Karpas-422 (cell line): ENCODE measurements around the gene IGSF11. TPM values are rescaled to one million over a fixed set of nuclear protein-coding genes. Genes with fewer than 3 reads are reported as not detected.
A peak's percentile ranks its signal among the peaks of the same experiment; 100 is the strongest.

Experiments
- DNase-seq: peaks from one replicate; pipeline ENCODE4 v3.0.0-alpha.2; 2015
- H2AFZ ChIP-seq: fragments of 200-600 bp; sonication (generic); 2 replicates; pipeline ENCODE4 v1.6.1; 2014; ENCODE audit warnings: antibody characterized with exemption, low read length, mixed read lengths
- H3K27ac ChIP-seq: fragments of 200-600 bp; sonication (generic); 2 replicates; pipeline ENCODE4 v1.5.1; 2014; ENCODE audit warnings: mild to moderate bottlenecking, low read length, moderate library complexity
- H3K27me3 ChIP-seq: fragments of 200-600 bp; sonication (generic); 2 replicates; pipeline ENCODE4 v1.6.1; 2014; ENCODE audit warnings: low read length, mixed read lengths
- H3K36me3 ChIP-seq: fragments of 200-600 bp; sonication (generic); 2 replicates; pipeline ENCODE4 v1.6.1; 2014; ENCODE audit warnings: low read length, mixed read lengths; ENCODE audit not compliant: insufficient read depth
- H3K4me1 ChIP-seq: fragments of 200-600 bp; sonication (generic); 2 replicates; pipeline ENCODE4 v1.6.1; 2014; ENCODE audit warnings: mild to moderate bottlenecking, low read length, mixed read lengths
- H3K4me2 ChIP-seq: fragments of 200-600 bp; sonication (generic); 2 replicates; pipeline ENCODE4 v1.6.1; 2014; ENCODE audit warnings: low read length, low read depth, mild to moderate bottlenecking; ENCODE audit not compliant: poor library complexity, severe bottlenecking
- H3K4me3 ChIP-seq: fragments of 200-600 bp; sonication (generic); 2 replicates; pipeline ENCODE4 v1.5.1; 2014; ENCODE audit warnings: mild to moderate bottlenecking, antibody characterized with exemption, low read length, mixed read lengths
- H3K79me2 ChIP-seq: fragments of 200-600 bp; sonication (generic); 2 replicates; pipeline ENCODE4 v1.6.1; 2014; ENCODE audit warnings: mild to moderate bottlenecking, low read length, mixed read lengths
- H3K9ac ChIP-seq: fragments of 200-600 bp; sonication (generic); 2 replicates; pipeline ENCODE4 v1.6.0; 2014; ENCODE audit warnings: low read length
- H3K9me2 ChIP-seq: fragments of 200-600 bp; sonication (generic), shearing (Covaris generic); replicated peaks from 2 replicates; pipeline ENCODE4 v1.6.0; 2014; ENCODE audit warnings: mild to moderate bottlenecking, low read length, moderate library complexity; ENCODE audit not compliant: insufficient read depth
- H3K9me3 ChIP-seq: fragments of 300-700, 200-600 bp; sonication (generic); 2 replicates; pipeline ENCODE4 v1.6.1; 2014; ENCODE audit warnings: low read length, mixed read lengths
- H4K20me1 ChIP-seq: fragments of 200-600 bp; sonication (generic); 2 replicates; pipeline ENCODE4 v1.6.1; 2014; ENCODE audit warnings: mild to moderate bottlenecking, antibody characterized with exemption, low read length, low read depth; ENCODE audit not compliant: insufficient read depth
- total RNA-seq: library from RNA; depleted of rRNA; stranded (reverse); fragments of >200 nt; shearing (Covaris generic); gene quantifications from 2 replicates; pipeline ENCODE4 v1.2.3, GENCODE V29; 2014; ENCODE audit warnings: low replicate concordance

Gene IGSF11
- total RNA-seq, 1 experiment from 2014 or later: not detected

DNA sequence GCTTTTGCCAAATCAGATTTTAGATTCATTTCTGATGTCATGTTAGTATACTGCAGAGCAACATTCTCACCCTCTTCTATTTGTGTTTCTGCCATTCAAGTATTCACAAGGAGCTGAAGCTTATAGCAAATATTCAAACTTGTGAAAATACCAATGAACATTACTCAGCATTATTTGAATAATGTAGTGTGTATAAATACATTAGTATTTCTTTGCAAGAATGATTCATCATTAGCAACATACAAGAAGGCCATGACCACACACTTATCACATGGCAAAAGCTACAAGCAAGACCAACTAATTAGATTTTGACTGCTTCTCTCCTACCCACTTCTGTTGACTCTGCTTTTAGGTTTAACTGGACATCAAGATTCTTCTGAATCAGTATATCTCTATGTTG is 124.9 kb downstream of the IGSF11 start:
- no peak overlapping the region for H3K4me2 ChIP-seq
- no peaks in the 10 kb centered on the region; the same call in 1 of the 2 replicates for H3K27me3 ChIP-seq
- H3K9ac ChIP-seq: no peak overlapping the region
- no peak overlapping the region for H3K27ac ChIP-seq
- H3K9me2 ChIP-seq: no peaks in the 10 kb centered on the region
- H4K20me1 ChIP-seq: no peaks in the 10 kb centered on the region
- H3K36me3 ChIP-seq: no peaks in the 10 kb centered on the region
- no peaks in the 10 kb centered on the region for H3K4me1 ChIP-seq
- H2AFZ ChIP-seq: no peak overlapping the region
- H3K79me2 ChIP-seq: no peaks in the 10 kb centered on the region
- H3K4me3 ChIP-seq: no peak overlapping the region
- no peaks in the 10 kb centered on the region for H3K9me3 ChIP-seq
- no peak for DNase-seq

DNA sequence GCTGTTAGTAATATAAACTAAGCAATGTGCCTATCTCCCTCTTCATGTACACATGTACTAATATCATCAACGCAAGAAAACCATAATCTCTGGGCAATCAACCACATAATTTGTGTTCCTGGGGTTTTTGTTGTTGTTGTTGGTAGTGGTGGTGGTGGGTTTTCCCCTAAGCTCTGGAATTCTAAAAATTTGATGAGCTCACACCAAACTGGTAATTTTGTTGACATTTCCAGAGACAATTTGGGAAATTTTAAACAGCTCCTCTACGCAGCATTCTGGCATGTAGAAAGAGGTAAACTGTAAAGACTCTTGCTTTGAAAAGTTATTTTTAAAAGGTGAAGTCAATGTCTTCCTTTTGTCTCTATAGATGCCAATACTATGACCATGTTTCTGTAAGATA is 126.7 kb downstream of the IGSF11 start:
- Histone ChIP-seq H3K79me2 (no peaks in the 10 kb centered on the region), H3K27ac (no peak overlapping the region), H3K4me2 (no peak overlapping the region), H3K9me3 (no peaks in the 10 kb centered on the region), H3K4me1 (no peaks in the 10 kb centered on the region), H3K36me3 (no peaks in the 10 kb centered on the region), H3K27me3 (no peaks in the 10 kb centered on the region; the same call in 1 of the 2 replicates), H2AFZ (no peak overlapping the region), H3K9ac (no peak overlapping the region), H3K9me2 (no peaks in the 10 kb centered on the region), H3K4me3 (no peak overlapping the region), H4K20me1 (no peaks in the 10 kb centered on the region)
- DNase-seq: no peak

DNA sequence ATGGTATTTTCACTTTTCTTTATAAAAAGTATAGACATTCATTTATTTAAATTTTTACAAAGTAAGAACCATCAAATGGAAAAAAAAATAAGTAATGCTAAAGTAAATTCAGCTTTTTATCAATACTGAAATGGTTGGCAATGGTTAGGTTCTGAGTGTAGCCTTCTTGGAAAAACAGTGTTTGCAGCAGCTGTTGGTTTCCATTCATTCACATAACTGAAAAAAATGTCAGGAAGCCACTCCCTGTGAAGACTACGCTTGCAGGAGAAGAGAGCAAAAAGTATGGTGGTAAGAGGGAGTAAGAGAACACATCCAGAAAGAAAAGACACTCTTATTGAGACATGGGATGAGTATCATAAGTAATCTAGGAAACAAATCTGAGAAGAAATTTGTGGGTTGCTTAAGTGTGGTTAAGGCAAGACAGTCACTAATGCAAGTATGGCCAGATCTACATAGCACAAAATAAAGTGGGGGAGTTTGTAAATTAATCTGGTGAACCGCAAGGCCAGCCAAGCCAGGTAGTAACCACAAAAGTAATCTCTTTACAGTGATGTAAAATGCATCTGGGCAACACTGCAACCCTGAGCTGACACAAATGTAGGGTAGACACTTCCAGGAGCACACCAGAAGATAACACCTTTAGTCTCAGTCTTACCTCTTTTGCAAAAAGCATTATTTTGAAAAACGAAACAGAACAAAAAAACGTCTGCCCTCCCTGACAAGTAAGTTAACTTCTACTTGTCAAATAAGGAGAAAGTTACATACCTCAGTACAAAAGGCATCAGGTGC is 133.7 kb downstream of the IGSF11 start:
- Histone ChIP-seq H3K9me3 (no peaks in the 10 kb centered on the region), H3K9me2 (no peaks in the 10 kb centered on the region), H3K79me2 (no peaks in the 10 kb centered on the region), H3K27me3 (no peaks in the 10 kb centered on the region; the same call in 1 of the 2 replicates), H4K20me1 (no peaks in the 10 kb centered on the region), H3K36me3 (no peaks in the 10 kb centered on the region), H3K27ac (no peak overlapping the region), H3K4me1 (no peaks in the 10 kb centered on the region), H3K4me2 (no peak overlapping the region), H3K9ac (no peak overlapping the region), H3K4me3 (no peak overlapping the region), H2AFZ (no peak overlapping the region)
- DNase-seq: no peak

DNA sequence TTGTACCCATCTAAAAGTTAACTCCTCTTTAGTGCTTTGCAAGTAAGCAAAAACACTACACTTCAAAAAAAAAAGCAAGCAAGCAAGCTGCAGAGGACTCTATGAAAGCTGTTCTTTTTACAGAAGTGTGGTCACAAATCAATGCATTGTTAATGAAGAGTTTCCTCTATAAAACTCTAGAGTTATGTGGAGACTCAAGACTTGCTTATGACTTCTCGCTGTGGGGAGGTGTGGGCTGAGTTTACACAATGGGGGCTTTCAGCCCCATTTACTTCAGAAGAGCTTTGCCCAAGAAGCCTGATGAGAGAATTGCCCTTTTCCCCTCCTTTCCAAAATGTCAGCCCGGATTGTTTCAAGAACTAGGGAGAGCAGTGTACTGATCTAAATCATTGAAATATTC is 144.4 kb downstream of the IGSF11 start:
- H3K4me2 ChIP-seq: no peak overlapping the region
- no peaks in the 10 kb centered on the region for H3K4me1 ChIP-seq
- H3K27ac ChIP-seq: no peak overlapping the region
- H3K79me2 ChIP-seq: no peaks in the 10 kb centered on the region
- H3K9me3 ChIP-seq: no peaks in the 10 kb centered on the region
- no peak for DNase-seq
- no peak overlapping the region for H2AFZ ChIP-seq
- H3K9ac ChIP-seq: no peak overlapping the region
- no peak overlapping the region for H3K4me3 ChIP-seq
- no peaks in the 10 kb centered on the region for H3K9me2 ChIP-seq
- H4K20me1 ChIP-seq: no peaks in the 10 kb centered on the region
- no peaks in the 10 kb centered on the region for H3K27me3 ChIP-seq
- H3K36me3 ChIP-seq: no peaks in the 10 kb centered on the region

DNA sequence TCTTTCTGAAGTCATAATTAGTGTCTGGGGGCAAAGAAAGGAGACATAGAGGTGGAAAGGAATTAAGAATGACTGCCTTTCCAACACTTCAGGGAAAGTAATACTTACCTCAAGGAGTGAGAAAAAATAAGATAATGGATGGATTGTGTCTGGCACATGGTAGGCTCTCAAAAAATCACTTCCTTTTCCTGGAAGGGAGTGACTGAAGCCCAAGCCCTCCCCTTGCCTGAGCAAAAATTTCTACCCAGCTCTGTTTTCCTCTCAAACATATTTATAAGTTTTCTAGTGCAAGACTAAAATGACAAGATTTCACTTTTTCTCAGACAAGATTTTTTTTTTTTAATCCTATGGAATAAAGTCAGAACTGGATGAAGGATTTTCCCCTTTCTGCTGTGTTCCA is 145.0 kb downstream of the IGSF11 start:
- Histone ChIP-seq H4K20me1 (no peaks in the 10 kb centered on the region), H3K9me3 (no peaks in the 10 kb centered on the region), H3K4me1 (no peaks in the 10 kb centered on the region), H3K9me2 (no peaks in the 10 kb centered on the region), H3K27ac (no peak overlapping the region), H3K4me3 (no peak overlapping the region), H3K36me3 (no peaks in the 10 kb centered on the region), H3K9ac (no peak overlapping the region), H3K79me2 (no peaks in the 10 kb centered on the region), H3K4me2 (no peak overlapping the region), H2AFZ (no peak overlapping the region), H3K27me3 (no peaks in the 10 kb centered on the region)
- DNase-seq: no peak

DNA sequence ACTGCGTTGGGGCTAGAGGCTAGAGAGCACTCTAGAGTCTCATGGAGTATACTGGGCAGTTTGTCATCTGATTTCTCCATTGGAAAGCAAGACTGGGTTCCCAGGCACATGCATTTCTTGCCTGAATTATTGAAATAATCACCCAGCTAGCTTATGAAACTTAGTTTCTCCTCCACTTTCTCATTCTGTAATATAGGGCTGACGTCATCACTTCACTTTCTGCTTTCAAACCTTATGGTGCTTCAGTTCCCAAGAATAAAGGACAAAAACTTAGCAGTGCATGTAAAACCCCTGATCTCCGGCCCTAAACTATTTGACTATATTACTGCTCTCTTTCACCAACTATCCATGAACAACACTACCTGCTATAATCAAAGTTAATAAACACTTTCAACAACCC is 147.9 kb downstream of the IGSF11 start:
- H3K9me2 ChIP-seq: no peaks in the 10 kb centered on the region
- no peak overlapping the region for H3K4me2 ChIP-seq
- no peaks in the 10 kb centered on the region for H3K36me3 ChIP-seq
- no peaks in the 10 kb centered on the region for H4K20me1 ChIP-seq
- H3K9me3 ChIP-seq: no peaks in the 10 kb centered on the region
- no peak for DNase-seq
- no peaks in the 10 kb centered on the region for H3K27me3 ChIP-seq
- H2AFZ ChIP-seq: no peak overlapping the region
- no peak overlapping the region for H3K27ac ChIP-seq
- no peaks in the 10 kb centered on the region for H3K4me1 ChIP-seq
- H3K4me3 ChIP-seq: no peak overlapping the region
- H3K9ac ChIP-seq: no peak overlapping the region
- no peaks in the 10 kb centered on the region for H3K79me2 ChIP-seq

DNA sequence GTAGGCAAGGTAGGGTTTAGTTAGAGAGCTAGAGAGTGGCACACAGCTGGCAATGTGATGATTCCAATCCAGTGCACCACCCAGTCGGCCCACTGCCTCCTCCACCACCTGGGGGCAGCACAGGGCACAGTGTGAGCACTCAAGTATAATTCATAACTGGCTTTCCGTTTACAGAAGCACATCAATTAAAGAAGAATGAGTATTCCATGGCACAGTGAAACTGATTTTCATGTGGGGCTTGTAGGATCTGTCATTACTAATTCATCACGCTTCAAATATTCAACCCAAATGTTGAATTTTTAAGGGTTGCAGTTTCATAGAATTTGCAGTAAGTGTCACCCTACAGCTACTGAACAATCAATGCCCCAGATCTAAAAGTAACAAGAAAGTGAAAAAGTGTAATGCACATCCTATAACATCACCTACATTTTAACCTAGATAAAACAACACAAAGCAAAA is 149.9 kb downstream of the IGSF11 start:
- no peaks in the 10 kb centered on the region for H3K9me2 ChIP-seq

DNA sequence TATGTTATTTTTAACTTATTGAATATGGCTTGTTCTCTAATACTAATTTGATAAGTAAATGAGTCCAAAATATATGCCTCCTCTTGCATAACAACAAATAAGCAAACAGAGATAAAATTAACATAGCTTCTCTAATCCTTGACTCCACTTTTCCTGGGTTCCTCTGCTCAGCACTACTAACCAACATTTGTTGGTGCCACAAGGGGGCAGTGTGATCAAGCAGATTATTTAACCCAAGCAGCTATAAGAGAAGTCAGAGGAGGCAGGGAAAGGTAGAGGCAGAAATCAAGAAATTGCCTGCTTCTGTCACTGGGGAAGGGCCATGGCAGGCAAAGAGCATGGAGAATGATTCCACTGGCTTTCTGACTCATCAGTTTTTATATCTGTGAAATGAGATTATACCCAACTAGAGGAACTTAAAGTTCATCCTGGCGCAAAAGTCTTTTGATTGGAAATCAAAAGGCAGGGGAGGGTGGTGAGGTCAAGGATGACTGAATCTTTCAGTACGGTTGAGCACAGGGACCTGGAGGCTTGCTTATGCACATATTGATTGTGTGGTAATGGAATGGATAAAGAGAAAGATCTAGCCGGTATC is 152.2 kb downstream of the IGSF11 start:
- peak; percentile 87 for DNase-seq
- Histone ChIP-seq H3K27ac (no peak overlapping the region), H3K9me3 (no peaks in the 10 kb centered on the region), H4K20me1 (no peaks in the 10 kb centered on the region), H3K9ac (no peak overlapping the region), H3K4me3 (no peak overlapping the region), H3K4me1 (no peaks in the 10 kb centered on the region), H3K4me2 (no peak overlapping the region), H3K36me3 (no peaks in the 10 kb centered on the region), H3K79me2 (no peaks in the 10 kb centered on the region), H3K9me2 (no peaks in the 10 kb centered on the region), H2AFZ (no peak overlapping the region), H3K27me3 (no peaks in the 10 kb centered on the region)

More for the DNA sequence above, 149.9 kb downstream of the IGSF11 start:
- DNase-seq: peak; percentile 86
- Histone ChIP-seq H3K27me3 (no peaks in the 10 kb centered on the region), H4K20me1 (no peaks in the 10 kb centered on the region), H3K9ac (no peak overlapping the region), H3K79me2 (no peaks in the 10 kb centered on the region), H3K4me3 (no peak overlapping the region), H3K4me2 (no peak overlapping the region), H3K9me3 (no peaks in the 10 kb centered on the region), H2AFZ (no peak overlapping the region), H3K36me3 (no peaks in the 10 kb centered on the region), H3K4me1 (no peaks in the 10 kb centered on the region), H3K27ac (no peak overlapping the region)
